MCF 10A (cell line): ENCODE data around the gene AK6. TPM values are rescaled to one million over a fixed set of nuclear protein-coding genes. Genes with fewer than 3 reads are reported as not detected.

Experiments
- BruUV-seq: library from RNA; stranded (reverse); fragments of 400-500 nt; replicated peaks from 2 replicates; lab custom pipeline; 2021; lab: Mats Ljungman, UMichigan
- CTCF ChIA-PET: fragments of 300-600 bp; sonication (Branson Sonifier 250); formaldehyde crosslinking; extraction: SDS; loops from one replicate; lab custom pipeline; 2021; ENCODE audit warnings: antibody characterized with exemption, inconsistent platforms; lab: Yijun Ruan, JAX
- POLR2A ChIA-PET: fragments of 300-600, 350-650 bp; sonication (Branson Sonifier 250); formaldehyde crosslinking; extraction: SDS; loops from one replicate; lab custom pipeline; 2020; ENCODE audit warnings: antibody characterized with exemption, inconsistent platforms; lab: Yijun Ruan, JAX
- DNase-seq: peaks from one replicate; pipeline ENCODE4 v3.0.0-alpha.2; 2018; ENCODE audit not compliant: unreplicated experiment
- H3K27ac Mint-ChIP-seq: one replicate; pipeline ENCODE4 v1.8.0; 2022; ENCODE audit warnings: mild to moderate bottlenecking, low read depth, mixed read lengths; ENCODE audit not compliant: unreplicated experiment
- H3K27me3 Mint-ChIP-seq: one replicate; pipeline ENCODE4 v1.8.0; 2022; ENCODE audit warnings: mixed read lengths; ENCODE audit not compliant: insufficient read depth, unreplicated experiment
- H3K36me3 Mint-ChIP-seq: one replicate; pipeline ENCODE4 v1.8.0; 2022; ENCODE audit warnings: mild to moderate bottlenecking, moderate library complexity, mixed read lengths; ENCODE audit not compliant: insufficient read depth, unreplicated experiment
- H3K4me1 Mint-ChIP-seq: one replicate; pipeline ENCODE4 v1.8.0; 2022; ENCODE audit warnings: mixed read lengths; ENCODE audit not compliant: insufficient read depth, unreplicated experiment
- H3K4me3 Mint-ChIP-seq: one replicate; pipeline ENCODE4 v1.8.0; 2022; ENCODE audit warnings: mild to moderate bottlenecking, moderate library complexity, mixed read lengths; ENCODE audit not compliant: unreplicated experiment
- H3K9me3 Mint-ChIP-seq: one replicate; pipeline ENCODE4 v1.8.0; 2022; ENCODE audit warnings: mixed read lengths; ENCODE audit not compliant: unreplicated experiment
- intact Hi-C: fragments of 100-400 bp; cut with micrococcal nuclease; formaldehyde crosslinking; loops from 2 replicates; pipeline ENCODE4 v1.14.1; 2022
- total RNA-seq: library from RNA; stranded (reverse); gene quantifications from 2 replicates; pipeline ENCODE4 v1.2.3, GENCODE V29; 2022
- TF ChIP-seq, protein P1 (sequence below): fragments of 200-600 bp; IDR thresholded peaks from one replicate; pipeline ENCODE4 v1.8.0; 2022; ENCODE audit warnings: antibody characterized with exemption, mild to moderate bottlenecking; ENCODE audit not compliant: unreplicated experiment

Gene AK6
- total RNA-seq, 1 experiment from 2014 or later = 52.4 TPM

DNA sequence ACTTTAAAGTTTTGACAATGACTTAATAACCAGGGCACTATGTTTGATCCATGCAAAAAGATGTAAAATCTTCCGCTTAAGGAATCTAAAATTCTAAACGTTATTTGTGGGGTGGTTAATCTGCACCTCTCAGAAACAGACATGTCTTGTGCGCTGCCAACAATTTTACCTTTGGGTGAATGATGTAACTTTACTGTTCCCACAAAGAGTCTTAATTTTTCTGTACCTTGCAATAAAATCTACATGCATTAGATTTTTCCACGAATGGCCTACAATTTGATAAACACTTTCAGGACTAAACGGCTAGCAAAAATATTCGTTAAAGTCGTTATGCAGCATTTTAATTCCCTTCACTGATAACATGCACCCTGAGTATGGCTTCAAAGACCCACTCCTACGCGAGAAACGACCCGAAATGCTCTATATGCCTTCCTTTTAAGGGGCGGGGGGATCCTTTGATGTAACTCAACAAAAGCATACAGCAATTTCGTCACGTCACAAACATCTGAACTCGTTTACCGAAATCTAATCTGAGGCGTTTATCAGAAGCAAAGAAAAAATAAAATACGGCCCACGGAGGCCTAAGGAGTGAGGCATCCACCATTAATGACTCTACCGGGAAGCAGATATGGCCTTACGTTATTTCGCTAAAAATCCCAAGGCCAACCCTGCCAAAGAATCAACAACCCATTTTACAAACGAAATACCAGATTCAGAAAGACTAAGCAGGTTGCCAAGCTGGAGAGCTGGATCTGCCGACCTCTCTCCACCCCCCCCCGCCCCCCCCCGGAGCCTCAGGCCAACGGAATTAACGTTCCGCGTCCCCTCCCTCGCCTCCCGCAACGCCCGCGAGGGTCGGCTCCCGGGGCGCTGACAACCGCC lies 621 bp downstream of the AK6 start:
- Mint-ChIP-seq H3K27ac (peak overlapping the region; percentile 99), H3K4me1 (peaks cover 28% of the 10 kb centered on the region), H3K27me3 (no peaks in the 10 kb centered on the region), H3K9me3 (no peaks in the 10 kb centered on the region), H3K4me3 (peak overlapping the region; percentile 79), H3K36me3 (peaks cover 37% of the 10 kb centered on the region)
- TF ChIP-seq, protein P1, sequence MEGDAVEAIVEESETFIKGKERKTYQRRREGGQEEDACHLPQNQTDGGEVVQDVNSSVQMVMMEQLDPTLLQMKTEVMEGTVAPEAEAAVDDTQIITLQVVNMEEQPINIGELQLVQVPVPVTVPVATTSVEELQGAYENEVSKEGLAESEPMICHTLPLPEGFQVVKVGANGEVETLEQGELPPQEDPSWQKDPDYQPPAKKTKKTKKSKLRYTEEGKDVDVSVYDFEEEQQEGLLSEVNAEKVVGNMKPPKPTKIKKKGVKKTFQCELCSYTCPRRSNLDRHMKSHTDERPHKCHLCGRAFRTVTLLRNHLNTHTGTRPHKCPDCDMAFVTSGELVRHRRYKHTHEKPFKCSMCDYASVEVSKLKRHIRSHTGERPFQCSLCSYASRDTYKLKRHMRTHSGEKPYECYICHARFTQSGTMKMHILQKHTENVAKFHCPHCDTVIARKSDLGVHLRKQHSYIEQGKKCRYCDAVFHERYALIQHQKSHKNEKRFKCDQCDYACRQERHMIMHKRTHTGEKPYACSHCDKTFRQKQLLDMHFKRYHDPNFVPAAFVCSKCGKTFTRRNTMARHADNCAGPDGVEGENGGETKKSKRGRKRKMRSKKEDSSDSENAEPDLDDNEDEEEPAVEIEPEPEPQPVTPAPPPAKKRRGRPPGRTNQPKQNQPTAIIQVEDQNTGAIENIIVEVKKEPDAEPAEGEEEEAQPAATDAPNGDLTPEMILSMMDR = no peak
- DNase-seq = peak; percentile 34
- intact Hi-C loops = loop anchor here (1.0 kb wide), 1 partner anchor 275 kb away; no protein-coding TSS in a partner anchor
- ChIA-PET CTCF (no interaction called here), POLR2A (interaction anchor here (0.6 to 1.8 kb wide), 4 partner anchors 13 to 134 kb away, joined by 3 to 12 read pairs (median 4); partner anchors contain the start of gene CDK7)
- BruUV-seq = TSS peak; percentile 57

DNA sequence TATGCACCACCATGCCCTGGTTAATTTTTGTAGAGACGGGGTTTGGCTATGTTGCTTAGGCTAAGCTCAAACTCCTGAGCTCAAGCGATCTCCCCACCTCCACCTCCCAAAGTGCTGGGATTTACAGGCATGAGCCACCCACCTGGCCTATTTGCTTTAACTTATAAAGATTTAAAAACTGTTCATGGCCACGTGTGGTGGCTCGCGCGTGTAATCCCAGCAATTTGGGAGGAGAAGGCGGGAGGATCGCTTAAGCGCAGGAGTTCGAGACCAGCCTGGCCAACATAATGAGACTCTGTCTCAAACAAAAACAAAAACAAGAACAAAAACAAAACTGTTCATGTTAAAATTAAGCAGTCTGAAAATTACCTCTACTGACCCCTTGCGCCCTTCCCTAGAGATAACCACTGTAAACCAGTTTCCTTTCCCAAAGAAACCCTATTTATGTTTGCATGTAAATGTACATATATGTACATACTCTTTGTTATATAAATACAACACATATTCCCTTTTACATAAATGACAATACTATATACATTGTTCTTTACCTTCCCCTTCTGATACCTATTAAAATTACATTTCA lies 1.5 kb downstream of the AK6 start:
- H3K27ac Mint-ChIP-seq = peak overlapping the region; percentile 99
- no peak for DNase-seq
- H3K4me3 Mint-ChIP-seq = peak overlapping the region; percentile 79
- peaks cover 38% of the 10 kb centered on the region for H3K36me3 Mint-ChIP-seq
- H3K4me1 Mint-ChIP-seq = peaks cover 27% of the 10 kb centered on the region
- BruUV-seq = no TSS peak
- POLR2A ChIA-PET = interaction anchor here (1.0 to 1.5 kb wide), 2 partner anchors 14 to 133 kb away, joined by 3 to 4 read pairs; partner anchors contain the start of gene CDK7
- intact Hi-C loops = no loop called here
- TF ChIP-seq, protein P1 = peak; percentile 8
- H3K27me3 Mint-ChIP-seq = no peaks in the 10 kb centered on the region
- H3K9me3 Mint-ChIP-seq = no peaks in the 10 kb centered on the region
- CTCF ChIA-PET = interaction anchor here (0.6 to 1.2 kb wide), 2 partner anchors 150 to 163 kb away, joined by 3 read pairs; a partner anchor contains a TSS

DNA sequence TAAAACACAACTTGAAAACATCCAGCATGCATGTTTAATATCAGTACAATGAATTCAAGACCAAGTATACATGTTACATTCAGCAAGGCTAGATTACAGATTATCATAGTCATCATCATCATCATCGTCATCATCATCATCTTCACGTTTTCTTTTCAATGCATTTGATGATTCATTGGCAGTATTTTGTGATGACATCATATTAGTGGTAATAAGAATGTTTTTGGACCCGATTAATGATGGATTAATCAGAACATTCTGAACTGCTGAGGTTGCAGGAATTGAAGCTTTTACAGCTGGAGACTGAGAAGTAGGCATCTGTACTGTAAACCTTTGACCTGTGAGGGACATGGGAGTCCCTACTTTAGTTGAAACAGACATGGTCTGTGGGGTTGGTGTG lies 4.5 kb downstream of the AK6 start:
- Mint-ChIP-seq H3K27ac (no peak overlapping the region), H3K27me3 (no peaks in the 10 kb centered on the region), H3K4me1 (peaks cover 12% of the 10 kb centered on the region), H3K36me3 (peaks cover 61% of the 10 kb centered on the region), H3K9me3 (no peaks in the 10 kb centered on the region), H3K4me3 (no peak overlapping the region)
- ChIA-PET POLR2A (no interaction called here), CTCF (interaction anchor here (0.6 kb wide), 1 partner anchor 315 kb away, joined by 4 read pairs; no protein-coding TSS in a partner anchor)
- no TSS peak for BruUV-seq
- TF ChIP-seq, protein P1 = no peak
- no peak for DNase-seq
- intact Hi-C loops = no loop called here

DNA sequence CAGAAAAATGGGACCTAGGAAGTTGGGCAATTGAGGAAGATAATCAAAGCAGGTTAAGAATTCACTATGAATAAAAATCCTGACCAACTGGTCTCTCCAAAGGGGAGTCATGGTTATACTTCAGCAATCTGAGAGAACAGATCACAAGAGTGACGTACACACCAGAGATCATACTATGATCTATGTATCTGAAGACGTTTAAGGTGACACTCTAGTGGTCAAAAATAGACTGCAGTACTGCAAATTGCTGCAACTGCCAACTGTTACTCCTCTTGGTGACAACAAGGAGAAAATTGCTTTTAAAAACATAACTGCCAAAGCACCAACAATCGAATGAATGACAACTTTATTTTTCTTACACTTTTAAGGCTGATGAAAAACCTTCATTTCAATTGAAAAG lies 4.9 kb downstream of the AK6 start:
- H3K36me3 Mint-ChIP-seq = peaks cover 62% of the 10 kb centered on the region

More for the DNA sequence above, 4.9 kb downstream of the AK6 start:
- TF ChIP-seq, protein P1 = peak; percentile 18
- CTCF ChIA-PET = interaction anchor here (0.6 kb wide), 1 partner anchor 315 kb away, joined by 4 read pairs; no protein-coding TSS in a partner anchor
- no TSS peak for BruUV-seq
- POLR2A ChIA-PET = no interaction called here
- Mint-ChIP-seq H3K4me3 (no peak overlapping the region), H3K9me3 (no peaks in the 10 kb centered on the region), H3K4me1 (peaks cover 12% of the 10 kb centered on the region), H3K27ac (no peak overlapping the region), H3K27me3 (no peaks in the 10 kb centered on the region)
- DNase-seq = no peak
- intact Hi-C loops = no loop called here
